Astrocyte (in vitro differentiated cells and primary cell): ENCODE results near the gene CDC42BPG.

ENCODE experiments used
- EZH2 ChIP-seq: IDR thresholded peaks from 2 replicates; pipeline ENCODE4 v1.6.1; 2012; ENCODE audit warnings: mild to moderate bottlenecking, low read length, inconsistent platforms; ENCODE audit not compliant: insufficient read depth
- TF ChIP-seq, protein P1 (sequence below): IDR thresholded peaks from 2 replicates; pipeline ENCODE4 v1.5.1; 2011; ENCODE audit warnings: low read depth, mild to moderate bottlenecking, inconsistent platforms, low read length, moderate library complexity; ENCODE audit not compliant: insufficient read depth

- TF ChIP-seq, protein P1, sequence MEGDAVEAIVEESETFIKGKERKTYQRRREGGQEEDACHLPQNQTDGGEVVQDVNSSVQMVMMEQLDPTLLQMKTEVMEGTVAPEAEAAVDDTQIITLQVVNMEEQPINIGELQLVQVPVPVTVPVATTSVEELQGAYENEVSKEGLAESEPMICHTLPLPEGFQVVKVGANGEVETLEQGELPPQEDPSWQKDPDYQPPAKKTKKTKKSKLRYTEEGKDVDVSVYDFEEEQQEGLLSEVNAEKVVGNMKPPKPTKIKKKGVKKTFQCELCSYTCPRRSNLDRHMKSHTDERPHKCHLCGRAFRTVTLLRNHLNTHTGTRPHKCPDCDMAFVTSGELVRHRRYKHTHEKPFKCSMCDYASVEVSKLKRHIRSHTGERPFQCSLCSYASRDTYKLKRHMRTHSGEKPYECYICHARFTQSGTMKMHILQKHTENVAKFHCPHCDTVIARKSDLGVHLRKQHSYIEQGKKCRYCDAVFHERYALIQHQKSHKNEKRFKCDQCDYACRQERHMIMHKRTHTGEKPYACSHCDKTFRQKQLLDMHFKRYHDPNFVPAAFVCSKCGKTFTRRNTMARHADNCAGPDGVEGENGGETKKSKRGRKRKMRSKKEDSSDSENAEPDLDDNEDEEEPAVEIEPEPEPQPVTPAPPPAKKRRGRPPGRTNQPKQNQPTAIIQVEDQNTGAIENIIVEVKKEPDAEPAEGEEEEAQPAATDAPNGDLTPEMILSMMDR: no peak
- no peak for TF ChIP-seq EZH2
Observed at GRCh38 chr11:64810271-64810890, 34.1 kb downstream of the CDC42BPG start, which contains the start of gene MEN1.
